ENCODE measurements around the gene AKR1E2. TPM values are rescaled to one million over a fixed set of nuclear protein-coding genes. Genes with fewer than 3 reads are reported as not detected.

The AKR1E2 gene
- total and polyA plus RNA-seq, 2 of the 8 experiments (the other 6 are each of a cell fraction or from before 2014, with no cell fraction given) = 2.6 to 3.5 TPM

DNA sequence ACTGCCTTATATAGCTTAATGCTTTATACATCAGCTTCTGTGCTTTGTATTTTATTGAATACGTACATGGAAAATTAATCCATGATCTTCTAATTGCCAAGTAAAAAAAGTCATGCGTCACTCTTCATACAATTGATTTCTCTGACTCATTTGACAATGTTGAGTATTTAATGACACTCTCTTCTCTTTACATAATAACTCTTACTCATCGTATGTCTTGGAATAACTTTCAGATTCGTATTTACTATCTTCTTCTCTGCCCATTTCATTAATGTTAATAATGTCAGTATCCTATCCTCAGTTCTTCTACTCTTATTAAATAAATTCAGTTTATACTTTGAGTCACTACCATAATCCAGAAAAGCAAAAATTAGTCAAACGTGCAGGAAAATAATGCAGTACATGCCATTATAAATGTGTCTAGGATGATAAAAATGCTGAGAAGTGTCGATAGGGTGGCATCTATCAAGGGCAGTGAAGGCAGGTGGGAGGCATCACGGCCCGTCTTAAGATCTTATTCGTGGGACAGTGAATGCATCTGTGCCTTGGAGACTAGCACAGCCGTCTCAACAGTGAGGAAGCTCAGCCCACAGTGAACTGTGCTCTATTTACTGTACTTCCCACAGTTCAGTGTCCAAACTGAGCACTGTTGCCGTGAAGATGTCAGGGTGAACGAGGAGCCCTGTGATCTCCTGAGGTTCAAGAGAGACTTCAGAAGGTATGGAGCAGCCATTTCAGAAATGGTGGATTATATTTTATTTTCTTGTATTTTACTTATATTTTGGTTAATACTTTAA, 39.8 kb upstream of the AKR1E2 start (continued):
- no peak for TF ChIP-seq JUND (IDR thresholded peaks at IDR 0.05; ENCODE audit: low read length)
